ENCODE results near the gene SLTM. TPM values are rescaled to one million over a fixed set of nuclear protein-coding genes. Genes with fewer than 3 reads are reported as not detected.
"Not testable (repeated sequence)": the region's sequence is repeated elsewhere in the genome, so short reads cannot be mapped to it uniquely, and the experiment has no call there.

SLTM gene
- total RNA-seq, 1 donor from 2014 or later = 71.0 TPM

- no peak for DNase-seq (ENCODE audit: low read depth)
Observed at GRCh38 chr15:58929891-58930416, 3.5 kb downstream of the SLTM start.

- DNase-seq (ENCODE audit: low read depth) = no peak
Observed at GRCh38 chr15:58926823-58927222, 6.7 kb downstream of the SLTM start.

GRCh38 chr15:58924327-58924726 lies 9.2 kb downstream of the SLTM start:
- DNase-seq (ENCODE audit: low read depth) = peak; percentile 9

- no peak for DNase-seq (ENCODE audit: low read depth)
Observed at GRCh38 chr15:58923696-58924300, 9.7 kb downstream of the SLTM start.

DNA sequence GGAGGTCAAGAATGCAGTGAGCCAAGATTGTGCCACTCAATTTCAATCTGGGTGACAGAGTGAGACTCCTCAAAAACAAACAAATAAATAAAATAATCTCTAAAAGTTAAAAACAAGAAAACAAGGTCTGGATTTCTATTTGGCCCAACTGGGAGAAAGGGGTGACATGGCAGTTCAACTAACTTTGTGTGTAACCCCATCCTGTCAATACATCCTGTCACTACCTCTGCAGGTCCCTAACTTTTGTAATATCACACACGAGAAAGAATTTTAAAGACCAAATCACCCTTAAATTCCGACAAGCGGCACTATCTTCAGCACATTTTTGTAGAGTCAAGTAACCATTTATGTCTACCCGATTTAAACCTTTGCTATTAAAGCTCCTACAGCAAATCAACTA lies 10.2 kb downstream of the SLTM start:
- no peak for DNase-seq (ENCODE audit: low read depth)

- no peak for DNase-seq (ENCODE audit: low read depth)
Observed at GRCh38 chr15:58921267-58921790, 12.2 kb downstream of the SLTM start.

- not testable (repeated sequence) for DNase-seq (ENCODE audit: low read depth)
Observed at GRCh38 chr15:58920447-58920846, 13.0 kb downstream of the SLTM start.

- no peak for DNase-seq (ENCODE audit: low read depth)
Observed at GRCh38 chr15:58919232-58919631, 14.2 kb downstream of the SLTM start.

DNA sequence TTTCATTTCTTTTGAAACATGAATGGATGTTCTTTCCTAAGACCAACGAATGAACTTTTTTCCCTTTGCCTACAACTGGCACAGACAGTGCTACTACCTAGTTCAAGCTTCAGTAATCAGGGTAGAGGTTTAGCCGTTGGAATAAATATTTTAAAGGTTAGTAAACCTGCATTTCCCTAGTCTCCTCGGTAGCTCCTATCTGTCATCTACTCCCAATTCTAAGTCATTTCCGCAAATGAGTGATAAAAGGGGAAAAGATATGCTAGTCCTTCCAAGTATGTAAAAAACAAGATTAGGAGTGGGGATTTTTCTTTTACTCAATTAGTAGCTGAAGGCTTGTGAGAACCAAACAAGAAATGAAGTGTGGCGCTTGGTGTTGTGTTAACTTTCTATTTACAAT lies 15.2 kb downstream of the SLTM start:
- no peak for DNase-seq (ENCODE audit: low read depth)

DNA sequence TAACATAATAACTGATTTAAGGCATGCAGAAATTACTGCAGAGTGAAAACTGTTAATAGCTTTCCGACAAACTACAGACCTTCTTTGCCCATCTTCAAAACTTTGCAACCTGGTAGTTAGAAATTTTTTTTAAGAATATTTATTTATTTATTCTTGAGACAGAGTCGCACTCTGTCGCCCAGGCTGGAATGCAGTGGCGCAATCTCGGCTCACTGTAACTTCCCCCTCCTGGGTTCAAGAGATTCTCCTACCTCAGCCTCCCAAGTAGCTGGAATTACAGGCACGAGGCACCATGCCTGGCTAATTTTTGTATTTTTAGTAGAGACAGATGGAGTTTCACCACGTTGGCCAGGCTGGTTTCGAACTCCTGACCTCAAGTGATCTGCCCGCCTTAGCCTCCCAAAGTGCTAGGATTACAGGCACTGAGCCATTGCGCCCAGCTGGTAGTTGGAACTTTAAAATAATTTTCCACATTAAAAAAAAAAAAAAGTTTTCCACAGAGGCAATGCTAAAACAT lies 15.8 kb downstream of the SLTM start:
- DNase-seq (ENCODE audit: low read depth) = not testable (repeated sequence)

DNA sequence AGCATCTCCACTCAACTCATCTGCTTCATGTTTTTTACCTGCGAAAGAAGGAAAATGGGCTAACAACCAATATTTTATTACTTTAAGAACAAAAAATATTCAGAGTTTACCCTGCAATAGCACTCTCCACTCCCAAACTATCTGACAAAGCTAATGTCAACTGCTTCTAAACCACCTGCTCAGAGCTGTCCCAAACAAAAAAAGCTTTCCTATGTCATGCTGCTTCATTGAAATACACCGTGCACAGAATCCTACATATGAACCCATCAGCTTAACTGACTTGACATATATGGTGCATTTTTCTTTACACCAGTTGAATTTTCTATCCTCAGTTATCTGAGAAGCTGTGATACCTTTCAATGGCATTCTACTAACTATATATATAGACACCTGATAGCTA lies 16.5 kb downstream of the SLTM start:
- no peak for DNase-seq (ENCODE audit: low read depth)

- DNase-seq (ENCODE audit: low read depth) = no peak
Observed at GRCh38 chr15:58910456-58910855, 23.0 kb downstream of the SLTM start.

GRCh38 chr15:58909616-58910015 lies 23.9 kb downstream of the SLTM start:
- no peak for DNase-seq (ENCODE audit: low read depth)

GRCh38 chr15:58908550-58909309 lies 24.7 kb downstream of the SLTM start:
- no peak for DNase-seq (ENCODE audit: low read depth)

DNA sequence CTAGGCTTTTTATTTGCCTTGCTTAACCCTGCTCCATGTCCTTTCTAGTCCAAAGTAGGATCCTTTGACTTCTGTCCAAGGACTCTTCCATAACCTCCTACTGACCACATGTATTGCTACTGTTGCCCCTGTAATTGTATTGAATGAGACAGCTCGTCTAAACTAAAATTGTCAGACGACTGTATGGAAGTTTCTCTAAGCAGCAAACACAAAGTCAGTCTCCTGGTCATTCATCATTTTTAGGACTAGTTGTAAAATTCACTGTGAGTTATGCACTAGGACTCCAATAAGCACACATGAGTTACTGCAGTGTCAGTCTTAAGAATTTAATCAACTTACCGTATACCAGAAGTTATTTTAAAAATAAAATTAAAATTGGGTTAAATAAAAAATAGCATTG lies 32.8 kb downstream of the SLTM start:
- DNase-seq (ENCODE audit: low read depth) = no peak

- DNase-seq (ENCODE audit: low read depth) = no peak
Observed at GRCh38 chr15:58898150-58898680, 35.3 kb downstream of the SLTM start.

DNA sequence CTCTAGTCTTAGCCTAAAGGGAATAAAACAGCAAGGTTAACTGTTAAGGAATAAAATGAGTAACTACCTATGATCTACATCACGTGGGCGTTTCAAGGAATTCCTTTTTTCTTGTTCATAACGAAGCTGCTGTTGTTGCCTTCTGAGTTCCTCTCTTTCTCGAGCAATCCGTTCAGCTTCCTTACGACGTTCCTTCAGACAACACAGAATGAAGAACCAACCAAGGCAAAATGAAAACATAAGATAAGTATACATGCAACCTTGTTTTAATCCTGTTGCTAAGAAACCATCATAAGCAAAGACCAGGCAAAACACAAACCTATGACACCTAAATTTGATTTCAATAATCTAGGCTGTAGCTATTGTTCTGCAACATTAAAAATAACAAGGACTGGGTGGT lies 44.1 kb downstream of the SLTM start:
- DNase-seq (ENCODE audit: low read depth) = no peak

DNA sequence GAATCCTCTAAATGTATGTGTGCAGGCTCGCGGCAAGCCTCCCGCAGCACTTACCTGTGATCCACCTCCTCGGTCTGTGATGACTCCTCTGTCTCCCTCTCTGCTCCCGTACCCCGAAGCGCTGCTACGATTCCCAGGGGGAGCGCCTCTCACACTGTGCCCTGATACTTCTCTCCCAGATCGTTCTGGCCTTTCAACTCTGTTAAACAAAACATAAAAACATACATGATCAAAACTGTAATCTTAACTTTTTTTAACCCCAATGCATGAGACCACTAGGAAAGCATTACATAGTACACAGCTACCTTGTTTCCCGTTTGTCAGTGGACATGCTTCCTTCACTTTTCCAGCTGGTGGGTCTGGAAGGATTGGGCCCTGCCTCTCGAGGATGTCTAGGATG lies 46.6 kb downstream of the SLTM start:
- DNase-seq (ENCODE audit: low read depth) = no peak

DNA sequence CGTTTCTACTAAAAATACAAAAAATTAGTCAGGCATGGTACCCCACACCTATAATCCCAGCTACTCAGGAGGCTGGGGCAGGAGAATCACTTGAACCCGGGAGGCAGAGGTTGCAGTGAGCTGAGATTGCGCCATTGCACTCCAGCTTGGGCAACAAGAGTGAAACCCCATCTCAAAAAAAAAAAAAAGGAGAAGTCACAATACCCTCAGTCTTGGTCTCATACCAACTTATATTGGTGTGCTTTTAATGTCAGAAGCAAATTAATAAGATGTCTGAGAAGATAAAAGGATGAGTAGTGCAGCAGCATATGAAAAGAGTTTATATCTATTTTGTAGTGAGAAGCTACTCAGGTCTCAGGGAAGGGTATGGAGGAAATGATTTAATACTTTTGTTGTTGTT lies 49.6 kb downstream of the SLTM start:
- not testable (repeated sequence) for DNase-seq (ENCODE audit: low read depth)

- no peak for DNase-seq (ENCODE audit: low read depth)
Observed at GRCh38 chr15:58882243-58882642, 51.2 kb downstream of the SLTM start.

- DNase-seq (ENCODE audit: low read depth) = no peak
Observed at GRCh38 chr15:58880320-58880719, 53.2 kb downstream of the SLTM start.
